Bone marrow (tissue), 2 donors: ENCODE results near the gene BCAS3.
"Not testable (repeated sequence)": the region's sequence is repeated elsewhere in the genome, so short reads cannot be mapped to it uniquely, and the experiment has no call there.

Source experiments
- DNase-seq, 2 donors: peaks; one replicate each; lab custom pipeline; 2025; lab: John Stamatoyannopoulos, UW

The BCAS3 gene

GRCh38 chr17:61338874-61339478 lies 661.3 kb downstream of the BCAS3 start:
- no peak for DNase-seq

GRCh38 chr17:61340431-61341209 lies 663.0 kb downstream of the BCAS3 start:
- DNase-seq = no peak

DNA sequence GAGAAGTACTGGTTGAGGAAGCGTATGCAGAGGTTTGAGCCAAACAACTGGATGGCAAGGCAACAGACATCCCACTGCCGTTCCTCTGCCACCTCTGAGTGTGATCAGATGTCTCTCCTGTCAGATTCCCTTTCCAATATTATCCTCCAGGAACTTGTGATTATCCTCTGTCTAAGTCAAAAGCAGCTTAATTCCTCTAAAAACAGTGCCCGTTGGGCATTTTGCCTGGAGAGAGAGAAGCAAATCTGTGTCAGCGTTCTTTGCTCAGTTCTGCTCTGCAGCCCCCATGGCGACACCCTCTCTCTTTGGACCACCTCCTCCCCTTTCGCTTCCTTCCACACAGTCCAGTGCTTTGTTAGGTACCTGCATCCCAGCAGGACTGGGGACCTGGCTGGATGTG lies 665.9 kb downstream of the BCAS3 start:
- DNase-seq = no peak

DNA sequence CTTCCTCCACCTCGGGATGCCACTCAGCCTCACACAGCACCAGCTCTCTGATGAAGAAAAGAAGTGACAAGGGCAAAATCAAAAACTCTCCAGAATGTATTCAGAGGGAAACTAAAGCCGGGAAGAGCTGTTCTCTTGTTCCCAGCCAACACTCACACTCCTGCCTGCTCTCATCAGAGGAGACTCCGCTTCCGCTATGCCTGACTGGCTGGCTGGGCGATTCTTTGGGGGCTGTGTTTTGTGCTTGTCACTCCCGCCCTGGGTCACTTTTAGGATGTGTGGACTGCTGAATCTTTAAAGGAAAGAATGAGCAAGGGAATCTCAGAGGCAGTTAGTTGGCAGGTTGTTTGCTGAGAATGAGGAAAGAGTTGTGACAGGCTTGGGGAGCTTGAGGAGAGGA lies 667.4 kb downstream of the BCAS3 start:
- no peak for DNase-seq

DNA sequence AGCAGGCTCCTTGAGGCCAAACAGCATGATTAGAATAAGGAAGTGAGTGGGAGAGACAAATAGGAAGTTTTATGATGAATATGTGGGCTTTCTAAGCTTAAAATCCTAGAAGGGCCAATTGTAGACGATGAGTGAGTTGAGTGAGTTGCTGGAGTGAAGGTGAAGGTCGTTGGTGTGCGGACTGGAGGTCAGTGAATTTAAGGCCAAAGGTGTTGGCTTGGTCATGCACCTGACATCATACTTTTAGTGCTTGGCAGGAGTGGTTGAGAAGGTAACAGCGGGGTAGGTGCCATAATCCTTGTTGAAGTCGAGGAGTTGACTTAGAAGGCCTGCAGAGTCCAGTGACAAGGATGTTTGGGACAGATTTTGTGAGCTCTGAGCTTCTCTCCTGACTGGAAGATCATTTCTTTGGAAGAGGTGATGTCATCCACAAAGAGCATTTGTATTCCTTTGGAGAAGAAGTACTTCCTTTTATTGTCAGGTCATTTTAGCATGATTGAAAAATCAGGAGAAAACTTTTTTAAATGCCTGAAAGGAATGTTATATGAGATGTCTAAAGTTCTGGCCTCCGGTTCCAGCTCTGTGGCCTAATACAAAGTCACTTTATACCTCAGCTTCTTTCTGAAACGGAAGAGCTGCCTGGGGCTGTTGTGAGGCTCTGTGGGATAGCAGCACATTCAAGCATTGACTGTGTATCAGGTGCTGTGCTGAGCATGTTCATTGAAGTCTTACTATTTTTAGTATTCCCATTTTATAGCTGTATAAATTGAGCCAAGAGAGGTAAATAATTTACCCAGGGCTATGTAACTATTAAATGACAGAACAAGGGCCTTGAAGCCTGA lies 668.4 kb downstream of the BCAS3 start:
- no peak for DNase-seq

DNA sequence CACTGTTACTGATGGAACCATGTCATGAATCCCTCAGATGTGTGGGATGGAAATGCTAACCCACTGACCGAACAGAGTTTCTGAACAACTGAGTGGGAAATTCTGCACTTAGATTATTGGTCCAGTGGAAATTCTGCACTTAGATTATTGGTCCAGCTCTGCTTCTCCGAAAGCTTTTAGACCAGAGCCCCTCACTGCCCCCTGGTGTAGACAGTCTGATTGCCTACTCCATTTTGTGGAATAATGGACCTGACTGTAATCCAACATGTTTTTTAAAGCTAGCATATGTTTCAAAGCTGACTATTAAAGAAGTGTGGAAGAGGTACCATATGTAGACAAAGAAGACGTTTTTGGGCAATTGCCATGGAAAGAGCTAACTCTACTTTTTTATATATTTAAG lies 671.7 kb downstream of the BCAS3 start:
- DNase-seq = no peak

- DNase-seq = no peak
These were observed 674.2 kb downstream of the BCAS3 start for GRCh38 chr17:61351745-61352407.

GRCh38 chr17:61352408-61352770 lies 674.7 kb downstream of the BCAS3 start:
- no peak for DNase-seq

- no peak for DNase-seq
These were observed 675.3 kb downstream of the BCAS3 start for GRCh38 chr17:61352781-61353491.

- DNase-seq = no peak
These were observed 676.0 kb downstream of the BCAS3 start for GRCh38 chr17:61353615-61354014.

GRCh38 chr17:61354895-61355874 lies 677.5 kb downstream of the BCAS3 start:
- DNase-seq = no peak

GRCh38 chr17:61357061-61357460 lies 679.4 kb downstream of the BCAS3 start:
- not testable (repeated sequence) for DNase-seq

DNA sequence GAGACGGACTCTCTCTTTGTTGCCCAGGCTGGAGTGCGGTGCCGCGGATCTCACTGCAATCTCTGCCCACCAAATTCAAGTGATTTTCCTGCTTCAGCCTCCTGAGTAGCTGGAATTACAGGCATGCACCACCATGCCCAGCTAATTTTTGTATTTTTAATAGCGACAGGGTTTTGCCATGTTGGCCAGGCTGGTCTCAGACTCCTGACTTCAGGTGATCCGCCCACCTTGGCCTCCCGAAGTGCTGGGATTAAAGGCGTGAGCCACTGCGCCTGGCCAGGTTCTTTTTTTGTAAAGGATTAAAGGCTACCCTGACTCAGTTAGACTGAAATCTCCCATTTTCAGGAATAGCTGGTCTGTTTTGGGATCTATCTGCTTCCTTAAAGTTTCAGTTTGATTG lies 681.9 kb downstream of the BCAS3 start:
- not testable (repeated sequence) for DNase-seq

DNA sequence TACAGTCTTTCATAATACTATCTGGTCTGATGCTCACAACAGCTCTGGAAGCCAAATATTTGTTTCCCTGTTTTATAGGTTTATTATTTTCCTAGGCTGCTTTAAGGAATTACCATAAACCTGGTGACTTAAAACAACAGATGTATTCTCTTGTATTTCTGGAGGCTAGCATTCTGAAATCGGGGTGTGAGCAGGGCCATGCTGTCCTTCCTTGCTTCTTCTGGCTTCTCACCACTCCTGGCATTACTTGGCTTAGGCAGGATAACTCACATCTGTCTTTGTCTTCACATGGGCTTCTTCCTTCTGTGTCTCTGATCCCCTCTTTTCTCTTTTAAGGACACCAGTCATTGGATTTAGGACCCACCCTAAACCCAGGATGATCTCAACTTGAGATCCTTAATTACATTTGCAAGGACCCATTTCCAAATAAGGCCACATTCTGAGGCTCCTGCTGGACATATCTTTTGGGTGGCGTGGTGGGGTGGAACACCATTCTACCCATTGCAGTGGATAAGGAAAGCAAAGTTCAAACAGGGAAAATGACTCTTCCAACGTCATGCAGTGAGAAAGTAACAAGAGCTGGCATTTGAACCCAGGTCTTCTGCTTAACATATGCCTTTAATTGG lies 682.8 kb downstream of the BCAS3 start:
- no peak for DNase-seq

GRCh38 chr17:61361084-61361483 lies 683.4 kb downstream of the BCAS3 start:
- DNase-seq = no peak

GRCh38 chr17:61362396-61362795 lies 684.7 kb downstream of the BCAS3 start:
- DNase-seq = no peak

DNA sequence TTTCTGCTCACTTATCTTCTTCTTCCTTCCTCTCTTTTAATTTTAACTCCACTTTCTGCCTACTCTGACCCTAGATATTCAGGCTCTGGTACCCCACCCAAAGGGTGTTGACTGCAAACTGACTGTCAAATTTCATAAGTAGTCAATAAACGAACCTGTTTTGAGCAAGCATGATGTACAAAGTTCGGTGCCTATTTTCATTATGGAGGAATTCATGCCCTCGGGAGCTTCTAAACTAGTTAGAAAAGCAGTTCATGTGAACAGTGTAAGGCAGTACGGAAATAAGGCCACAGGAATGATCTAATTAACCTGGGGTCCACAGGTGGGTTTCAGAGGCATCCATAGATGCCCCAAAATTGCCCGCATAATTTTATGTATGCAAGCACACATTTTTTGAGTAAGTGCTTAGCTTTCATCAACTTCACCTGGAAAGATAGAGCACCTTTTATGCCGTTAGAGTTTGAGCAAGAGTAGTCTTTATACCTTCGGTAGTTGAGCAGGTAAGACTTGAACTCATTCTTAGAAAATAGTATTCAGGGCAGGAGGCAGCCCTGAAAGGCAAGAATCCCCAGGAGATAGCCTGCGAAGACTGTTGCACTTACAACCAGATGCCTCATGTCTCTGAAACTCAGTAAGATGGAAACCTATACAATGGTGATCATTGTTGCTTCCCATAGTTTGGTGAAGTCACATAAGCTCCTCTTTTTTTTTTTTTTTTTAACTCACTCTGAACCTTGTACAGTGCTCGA lies 685.4 kb downstream of the BCAS3 start:
- no peak for DNase-seq

DNA sequence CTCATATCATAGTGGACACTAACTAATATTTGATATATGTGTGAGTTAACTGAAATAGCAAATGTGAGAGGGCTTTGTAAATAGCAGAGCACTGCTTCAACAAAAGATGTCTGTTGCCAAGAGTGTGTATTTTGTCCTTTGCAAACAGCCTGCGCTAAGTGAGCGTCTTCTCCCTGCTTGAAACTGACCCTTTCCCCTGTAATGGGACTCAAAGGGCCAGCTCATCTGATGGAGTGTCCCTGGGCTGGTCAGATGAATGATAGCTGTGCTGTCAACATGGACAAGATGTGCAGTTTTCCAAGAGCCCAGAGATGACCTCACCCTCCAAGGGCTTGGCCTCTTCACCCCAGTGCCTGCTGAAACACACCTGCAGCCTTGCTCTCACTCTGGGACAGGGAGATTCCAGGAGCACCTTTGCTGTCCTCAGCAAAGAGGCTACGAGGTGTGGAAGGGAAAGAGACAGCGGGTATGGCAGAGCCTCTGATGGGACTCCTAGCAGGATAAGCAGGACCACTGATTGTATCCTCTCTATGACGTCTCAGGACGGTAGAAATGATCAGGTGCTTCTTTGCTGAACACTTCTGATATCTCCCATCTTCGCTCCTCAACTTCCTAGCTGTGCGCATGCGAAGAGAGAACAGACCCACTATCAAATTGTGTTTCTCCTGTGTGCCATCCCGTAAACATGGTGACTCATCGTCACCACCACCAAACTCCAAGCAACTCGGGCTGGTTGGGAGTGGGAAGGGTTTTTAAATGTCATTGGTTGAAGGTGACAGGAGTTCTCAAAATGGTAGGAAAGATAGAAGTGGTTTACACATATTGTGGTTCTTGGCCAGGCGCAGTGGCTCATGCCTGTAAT lies 686.2 kb downstream of the BCAS3 start:
- no peak for DNase-seq
